Germinal center (tissue), 1 donor: ENCODE data around the gene VSIG10L.

Experiments used
- DNase-seq: peaks from one replicate; pipeline ENCODE4 v3.0.0; 2012; ENCODE audit warnings: mixed read lengths, low spot score

Gene VSIG10L

GRCh38 chr19:51341976-51342580 is at the start of gene VSIG10L:
Gene VSIG10L (minus strand): TSS chr19:51342139. CDS start chr19:51342124, 15 bp downstream.
- no peak for DNase-seq

- DNase-seq = no peak
These were observed 49.2 kb upstream of the VSIG10L start for GRCh38 chr19:51391073-51391611.

GRCh38 chr19:51389143-51389542 is 47.2 kb upstream of the VSIG10L start:
- DNase-seq = no peak

GRCh38 chr19:51387924-51388389 is 46.0 kb upstream of the VSIG10L start, which contains the start of gene LIM2:
Gene LIM2 (minus strand): TSS chr19:51387974. CDS start chr19:51387443, 531 bp downstream.
- DNase-seq = no peak

- DNase-seq = no peak
These were observed 45.1 kb upstream of the VSIG10L start for GRCh38 chr19:51386882-51387520.

GRCh38 chr19:51382004-51382403 is 40.1 kb upstream of the VSIG10L start:
- no peak for DNase-seq

- DNase-seq = no peak
These were observed 38.4 kb upstream of the VSIG10L start for GRCh38 chr19:51380379-51380778.

GRCh38 chr19:51377422-51377821 is 35.5 kb upstream of the VSIG10L start:
- DNase-seq = no peak

GRCh38 chr19:51375504-51376221 is 33.7 kb upstream of the VSIG10L start:
- DNase-seq = no peak

GRCh38 chr19:51372649-51373504 is 30.9 kb upstream of the VSIG10L start, which contains the start of gene NKG7:
Gene NKG7 (minus strand): TSS chr19:51372654. CDS start chr19:51372535, 119 bp downstream.
- no peak for DNase-seq

GRCh38 chr19:51372021-51372648 is 30.2 kb upstream of the VSIG10L start:
- no peak for DNase-seq

- DNase-seq = no peak
These were observed 29.3 kb upstream of the VSIG10L start for GRCh38 chr19:51371186-51371690.

GRCh38 chr19:51370230-51370629 is 28.3 kb upstream of the VSIG10L start:
- no peak for DNase-seq

GRCh38 chr19:51368366-51369282 is 26.7 kb upstream of the VSIG10L start, which contains the start of gene CLDND2:
Gene CLDND2 (minus strand): TSS chr19:51369003. CDS start chr19:51368577, 426 bp downstream.
- DNase-seq = no peak

GRCh38 chr19:51367565-51368365 is 25.8 kb upstream of the VSIG10L start:
- peak; percentile 98 for DNase-seq

- peak; percentile 44 for DNase-seq
These were observed 25.3 kb upstream of the VSIG10L start for GRCh38 chr19:51367255-51367564.

- peak; percentile 95 for DNase-seq
These were observed 24.7 kb upstream of the VSIG10L start for GRCh38 chr19:51366389-51367254.

- DNase-seq = no peak
These were observed 24.0 kb upstream of the VSIG10L start, which contains the start of gene ETFB for GRCh38 chr19:51365965-51366388. Gene ETFB (minus strand): TSS chr19:51366388. CDS start chr19:51366326, 62 bp downstream.
